ENCODE data around the gene CACFD1.
A peak's percentile ranks its signal among the peaks of the same experiment; 100 is the strongest.
"Not testable (repeated sequence)": the region's sequence is repeated elsewhere in the genome, so short reads cannot be mapped to it uniquely, and the experiment has no call there.

Gene CACFD1

DNA sequence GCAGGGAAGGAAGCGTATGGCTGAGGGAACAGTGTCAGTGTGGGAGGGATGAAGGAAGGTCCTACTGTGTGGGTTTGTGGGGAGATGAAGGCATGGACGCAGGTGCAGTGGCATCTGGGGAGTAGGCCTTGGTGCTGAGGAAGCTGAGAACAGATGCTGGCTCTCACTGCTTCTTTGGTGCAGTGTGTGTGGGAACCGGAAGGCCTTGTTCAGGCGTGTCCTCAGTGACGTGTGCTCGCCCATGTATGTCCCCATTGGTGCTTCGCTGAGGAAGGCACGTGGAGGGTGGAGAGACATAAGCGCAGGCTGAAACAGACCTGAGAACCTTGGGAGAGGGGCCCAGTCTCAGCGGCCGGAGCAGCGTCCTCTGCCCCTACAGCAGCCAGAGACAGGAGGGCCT is 18.9 kb upstream of the CACFD1 start:
- no peak for DNase-seq

DNA sequence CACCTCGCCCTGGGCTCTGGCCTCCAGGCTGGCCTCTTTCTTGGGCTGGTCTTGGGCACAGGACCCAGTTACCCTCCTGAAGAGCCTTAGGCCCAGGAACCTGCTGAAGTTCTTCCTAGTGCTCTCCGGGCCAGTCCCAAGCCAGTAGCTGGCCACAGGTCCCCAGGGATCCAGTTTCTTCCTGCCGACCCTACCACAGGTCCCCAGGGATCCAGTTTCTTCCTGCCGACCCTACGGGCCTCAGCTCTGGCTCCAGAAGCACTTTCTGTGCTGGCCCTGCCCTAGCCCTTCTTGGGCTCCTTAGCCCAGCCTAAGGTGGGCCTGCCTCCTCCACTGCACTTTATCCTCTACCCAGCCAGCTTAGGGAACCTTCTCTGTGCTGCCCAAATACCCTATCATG is 18.2 kb upstream of the CACFD1 start:
- no peak for DNase-seq

DNA sequence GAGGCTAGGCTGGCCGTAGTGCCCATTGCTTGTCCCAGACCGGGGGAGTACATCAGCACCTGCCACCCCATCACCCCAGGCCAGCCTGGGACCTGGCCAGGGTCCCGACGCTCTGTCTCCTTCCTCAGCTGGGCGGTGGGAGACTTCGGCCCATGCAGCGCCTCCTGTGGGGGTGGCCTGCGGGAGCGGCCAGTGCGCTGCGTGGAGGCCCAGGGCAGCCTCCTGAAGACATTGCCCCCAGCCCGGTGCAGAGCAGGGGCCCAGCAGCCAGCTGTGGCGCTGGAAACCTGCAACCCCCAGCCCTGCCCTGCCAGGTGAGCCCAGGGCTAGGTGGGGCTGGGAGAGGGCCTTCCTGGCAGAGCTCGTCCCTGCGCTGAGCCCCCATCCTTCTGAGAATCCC is 16.5 kb upstream of the CACFD1 start:
- DNase-seq, result no peak

DNA sequence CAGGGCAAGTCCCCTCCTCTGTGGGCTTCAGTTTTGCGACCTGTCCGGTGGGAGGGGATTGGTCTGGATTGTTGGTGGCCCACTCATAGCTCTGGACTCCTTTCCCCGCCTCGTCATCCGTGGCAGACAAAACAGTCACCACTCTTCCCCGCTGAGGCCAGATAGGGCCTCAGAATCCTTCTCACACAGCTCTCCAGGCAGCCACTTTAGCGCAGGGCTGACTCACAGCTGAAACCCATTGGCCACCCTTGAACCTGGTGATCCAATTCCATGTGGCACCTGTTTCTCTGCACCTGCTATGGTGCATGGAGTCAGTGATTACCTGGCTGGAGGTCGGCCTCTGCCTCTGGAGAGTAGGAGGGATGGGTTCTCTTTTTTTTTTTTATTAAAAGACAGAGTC is 15.8 kb upstream of the CACFD1 start:
- DNase-seq, result no peak

- DNase-seq, result no peak
Measured at GRCh38 chr9:133445293-133445969, 14.3 kb upstream of the CACFD1 start.

GRCh38 chr9:133448487-133448972 is 11.2 kb upstream of the CACFD1 start:
- DNase-seq, result no peak

- no peak for DNase-seq
Measured at GRCh38 chr9:133449760-133450159, 10.0 kb upstream of the CACFD1 start.

- not testable (repeated sequence) for DNase-seq
Measured at GRCh38 chr9:133451865-133452264, 7.9 kb upstream of the CACFD1 start.

- no peak for DNase-seq
Measured at GRCh38 chr9:133452562-133452961, 7.2 kb upstream of the CACFD1 start.

DNA sequence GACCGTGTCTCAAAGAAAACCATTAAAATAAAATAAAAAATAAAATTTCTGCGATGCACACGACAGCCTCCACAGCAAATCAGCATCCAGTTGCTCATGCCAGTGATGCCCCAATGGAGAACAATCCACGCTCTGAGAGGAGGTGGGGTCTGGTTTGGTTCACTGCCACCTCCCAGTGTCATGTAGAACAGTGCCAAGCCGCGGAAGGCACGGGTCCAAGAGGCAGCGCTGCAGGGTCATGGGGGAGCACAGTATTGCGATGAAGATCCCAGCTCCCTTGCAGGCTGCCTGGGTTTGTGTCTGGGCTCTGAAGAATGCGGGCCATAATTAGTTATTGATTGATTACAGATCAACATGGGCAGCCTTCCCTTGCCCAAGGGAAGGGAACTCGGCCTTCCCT is 6.1 kb upstream of the CACFD1 start:
- no peak for DNase-seq

- no peak for DNase-seq
Measured at GRCh38 chr9:133454325-133454724, 5.5 kb upstream of the CACFD1 start.

GRCh38 chr9:133454943-133455673 is 4.7 kb upstream of the CACFD1 start:
- DNase-seq, result no peak

GRCh38 chr9:133455936-133456335 is 3.8 kb upstream of the CACFD1 start:
- DNase-seq, result no peak

DNA sequence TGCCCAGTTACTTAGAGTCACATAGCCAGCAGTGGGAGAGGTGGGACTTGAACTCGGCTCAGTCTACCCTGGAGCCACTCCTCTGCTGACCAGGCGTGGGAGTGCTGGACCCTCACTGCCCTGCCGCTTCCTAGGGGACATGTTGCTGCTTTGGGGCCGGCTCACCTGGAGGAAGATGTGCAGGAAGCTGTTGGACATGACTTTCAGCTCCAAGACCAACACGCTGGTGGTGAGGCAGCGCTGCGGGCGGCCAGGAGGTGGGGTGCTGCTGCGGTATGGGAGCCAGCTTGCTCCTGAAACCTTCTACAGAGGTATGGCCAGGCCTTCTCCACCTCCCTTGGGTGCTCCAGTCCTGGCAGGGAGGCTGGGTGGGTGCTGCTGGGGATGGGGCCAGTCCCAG is 3.4 kb upstream of the CACFD1 start:
- no peak for DNase-seq

DNA sequence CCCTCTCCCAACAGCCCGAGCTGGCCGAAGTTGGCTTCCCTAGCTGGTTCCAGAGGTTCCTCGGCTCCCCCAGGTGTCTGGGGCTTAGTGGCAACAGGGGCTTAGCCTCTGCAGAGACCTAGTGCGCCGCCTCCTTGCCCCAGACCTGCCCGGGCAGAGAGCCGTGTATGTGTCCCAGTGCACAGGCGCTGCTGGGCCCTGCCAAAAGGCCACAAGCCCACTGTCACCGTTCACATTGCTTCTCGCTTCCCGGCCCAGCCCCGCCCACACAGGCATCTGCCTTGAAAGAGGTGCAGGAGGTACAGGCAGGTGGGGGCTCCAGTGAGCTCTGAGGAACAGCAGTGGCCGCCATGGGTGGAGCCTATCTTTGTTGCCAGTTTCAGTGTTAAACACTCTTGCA is 2.5 kb upstream of the CACFD1 start:
- DNase-seq, result no peak

DNA sequence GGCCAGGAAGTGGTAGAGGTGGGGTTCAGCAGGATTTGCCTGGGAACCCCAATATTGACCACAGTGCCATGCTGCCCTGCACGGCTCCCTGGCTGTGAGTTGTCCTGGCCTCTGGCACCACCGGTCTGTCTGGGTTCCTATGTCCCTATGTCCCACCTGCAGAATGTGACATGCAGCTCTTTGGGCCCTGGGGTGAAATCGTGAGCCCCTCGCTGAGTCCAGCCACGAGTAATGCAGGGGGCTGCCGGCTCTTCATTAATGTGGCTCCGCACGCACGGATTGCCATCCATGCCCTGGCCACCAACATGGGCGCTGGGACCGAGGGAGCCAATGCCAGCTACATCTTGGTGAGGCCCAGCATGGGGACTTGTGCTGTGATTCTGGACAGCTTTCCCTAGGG is 2.0 kb upstream of the CACFD1 start:
- DNase-seq, result no peak

DNA sequence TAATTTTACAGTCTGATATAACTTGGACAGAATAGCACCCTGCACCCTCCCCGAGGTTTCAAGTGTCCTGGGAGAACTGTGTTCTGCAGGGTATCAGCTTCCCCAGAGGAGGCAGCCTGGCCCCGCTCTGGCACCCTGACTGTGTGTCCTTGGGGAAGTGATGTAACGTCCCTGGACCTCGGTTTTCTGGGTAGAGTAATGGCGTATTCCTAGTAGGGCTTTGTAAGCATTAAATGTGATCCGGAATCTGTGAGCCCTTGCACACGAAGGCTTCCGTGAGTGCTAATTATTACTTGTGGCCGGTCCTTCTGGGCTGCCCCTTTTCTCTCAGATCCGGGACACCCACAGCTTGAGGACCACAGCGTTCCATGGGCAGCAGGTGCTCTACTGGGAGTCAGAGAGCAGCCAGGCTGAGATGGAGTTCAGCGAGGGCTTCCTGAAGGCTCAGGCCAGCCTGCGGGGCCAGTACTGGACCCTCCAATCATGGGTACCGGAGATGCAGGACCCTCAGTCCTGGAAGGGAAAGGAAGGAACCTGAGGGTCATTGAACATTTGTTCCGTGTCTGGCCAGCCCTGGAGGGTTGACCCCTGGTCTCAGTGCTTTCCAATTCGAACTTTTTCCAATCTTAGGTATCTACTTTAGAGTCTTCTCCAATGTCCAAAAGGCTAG is 1.0 kb upstream of the CACFD1 start:
- peak; percentile 14 for DNase-seq

DNA sequence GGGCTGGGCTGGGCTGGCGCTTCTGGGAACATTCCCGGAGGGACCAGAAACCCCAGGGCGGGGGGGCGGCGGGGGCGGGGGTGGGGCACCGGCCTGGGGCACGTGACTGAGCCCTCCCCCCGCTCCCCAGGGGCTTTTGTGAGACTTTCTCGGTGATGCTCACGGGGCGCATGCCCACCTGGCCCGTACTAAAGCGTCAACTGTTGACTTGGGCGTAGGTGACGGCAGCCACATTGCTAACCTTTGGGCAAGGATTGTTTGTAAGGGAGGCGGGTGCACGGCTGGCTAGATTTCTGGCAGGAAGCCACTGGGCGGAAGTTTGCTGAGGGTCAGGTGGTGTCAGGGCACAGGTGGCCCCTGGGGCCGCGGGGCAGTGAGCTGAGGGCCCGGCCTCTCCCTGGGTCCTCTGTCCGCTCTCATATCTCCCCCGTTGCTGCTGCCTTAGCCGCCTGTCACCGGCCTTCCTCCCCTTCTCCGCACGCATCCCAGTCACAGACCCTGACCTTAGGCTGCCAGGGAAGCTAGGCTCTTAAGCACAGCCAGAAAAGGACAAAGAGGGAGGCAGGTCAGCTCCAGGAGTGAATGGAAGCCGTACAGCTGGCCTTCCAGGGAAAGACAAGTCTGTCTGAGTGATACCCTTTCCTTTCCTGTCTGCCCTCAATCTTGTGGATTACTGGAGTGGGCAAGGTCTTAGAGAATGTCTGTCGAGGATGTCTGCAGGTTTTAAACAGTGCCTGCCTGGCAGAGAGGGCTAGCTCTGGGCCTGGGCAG is 812 bp downstream of the CACFD1 start:
- DNase-seq, result peak; percentile 75

DNA sequence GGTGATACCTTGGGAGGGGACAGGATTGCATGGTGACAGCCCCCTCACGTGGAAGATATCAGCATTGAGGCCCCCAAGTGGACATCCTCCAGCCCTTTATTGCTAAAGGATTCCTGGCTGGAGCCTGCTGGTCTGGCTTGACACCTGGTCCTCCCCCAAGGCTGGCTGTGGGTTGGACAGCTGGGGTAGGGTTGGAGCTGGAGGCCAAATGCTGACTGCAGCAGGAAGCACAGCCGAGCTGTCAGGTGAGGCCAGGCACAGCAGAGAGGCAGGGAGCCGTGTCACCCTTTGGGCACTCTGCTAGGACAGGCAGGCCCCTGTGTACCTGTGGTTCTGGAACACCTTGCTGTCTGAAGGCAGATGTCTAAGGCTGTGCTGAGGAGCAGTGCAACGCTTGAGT is 2.2 kb downstream of the CACFD1 start:
- DNase-seq, result no peak

- DNase-seq, result no peak
Measured at GRCh38 chr9:133463234-133463863, 3.6 kb downstream of the CACFD1 start.

- no peak for DNase-seq
Measured at GRCh38 chr9:133463864-133464615, 4.3 kb downstream of the CACFD1 start.

- no peak for DNase-seq
Measured at GRCh38 chr9:133464638-133465037, 4.9 kb downstream of the CACFD1 start.
